Testis (tissue), 2 donors: ENCODE results near the gene IRF5.

Experiments
- CTCF ChIP-seq, 3 experiments: fragments of 450-650 bp in 2 of 3; fragments of 200-600 bp in 1 of 3; sonication (generic) in 1 of 3; IDR thresholded peaks; one replicate each; pipeline ENCODE4 v1.5.1; 2016 to 2019; ENCODE audit warnings: antibody characterized with exemption in 3 of 3, mild to moderate bottlenecking in 2 of 3, moderate library complexity in 1 of 3
- POLR2A ChIP-seq: fragments of 450-650 bp; IDR thresholded peaks from one replicate; pipeline ENCODE4 v1.6.1; 2017; ENCODE audit warnings: antibody characterized with exemption, mild to moderate bottlenecking, moderate library complexity

- TF ChIP-seq CTCF (IDR thresholded peaks at IDR 0.05) (no peak), POLR2A (no peak)
Observed at GRCh38 chr7:128900237-128900636, 37.5 kb upstream of the IRF5 start.
